Upper lobe of left lung (tissue), 4 donors: Measurements from ENCODE around the gene EGFR.

Experiments
- POLR2AphosphoS5 ChIP-seq, 2 donors: sonication (generic); formaldehyde crosslinking; IDR thresholded peaks; one replicate each; pipeline ENCODE4 v1.5.1; 2017; ENCODE audit warnings: antibody characterized with exemption in 2 of 2
- TF ChIP-seq, protein P1 (sequence below), 6 experiments: fragments of 450-650 bp in 4 of 6; fragments of 200-600 bp in 2 of 6; sonication (generic) in 2 of 6; IDR thresholded peaks; one replicate each; pipeline ENCODE4 v1.5.1; 2016 to 2019; ENCODE audit warnings: antibody characterized with exemption in 6 of 6

DNA sequence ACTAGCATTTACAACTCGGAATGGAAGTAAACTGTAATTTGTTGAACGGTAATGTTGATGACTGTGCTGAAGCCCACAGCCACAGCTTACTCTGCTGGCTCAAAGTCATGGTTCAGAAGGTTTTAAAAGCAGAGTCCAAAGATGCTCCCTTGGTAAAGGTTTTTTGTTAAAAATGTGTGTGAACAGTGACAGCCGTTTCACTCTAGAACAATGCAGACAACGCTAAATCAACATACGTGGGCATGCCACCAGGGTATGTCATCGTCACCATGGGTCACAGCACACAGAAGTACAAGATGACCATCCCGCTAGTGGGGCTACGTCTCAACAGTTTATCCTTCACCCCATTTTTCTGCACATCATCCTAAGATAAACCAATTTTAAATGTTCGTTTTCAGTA, 239.8 kb downstream of the EGFR start:
- TF ChIP-seq POLR2AphosphoS5 (IDR thresholded peaks at IDR 0.05), result no peak
- TF ChIP-seq, protein P1, sequence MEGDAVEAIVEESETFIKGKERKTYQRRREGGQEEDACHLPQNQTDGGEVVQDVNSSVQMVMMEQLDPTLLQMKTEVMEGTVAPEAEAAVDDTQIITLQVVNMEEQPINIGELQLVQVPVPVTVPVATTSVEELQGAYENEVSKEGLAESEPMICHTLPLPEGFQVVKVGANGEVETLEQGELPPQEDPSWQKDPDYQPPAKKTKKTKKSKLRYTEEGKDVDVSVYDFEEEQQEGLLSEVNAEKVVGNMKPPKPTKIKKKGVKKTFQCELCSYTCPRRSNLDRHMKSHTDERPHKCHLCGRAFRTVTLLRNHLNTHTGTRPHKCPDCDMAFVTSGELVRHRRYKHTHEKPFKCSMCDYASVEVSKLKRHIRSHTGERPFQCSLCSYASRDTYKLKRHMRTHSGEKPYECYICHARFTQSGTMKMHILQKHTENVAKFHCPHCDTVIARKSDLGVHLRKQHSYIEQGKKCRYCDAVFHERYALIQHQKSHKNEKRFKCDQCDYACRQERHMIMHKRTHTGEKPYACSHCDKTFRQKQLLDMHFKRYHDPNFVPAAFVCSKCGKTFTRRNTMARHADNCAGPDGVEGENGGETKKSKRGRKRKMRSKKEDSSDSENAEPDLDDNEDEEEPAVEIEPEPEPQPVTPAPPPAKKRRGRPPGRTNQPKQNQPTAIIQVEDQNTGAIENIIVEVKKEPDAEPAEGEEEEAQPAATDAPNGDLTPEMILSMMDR (IDR thresholded peaks at IDR 0.05), result no peak
